Activated naive CD4-positive, alpha-beta T cell treated with Interleukin-2 at 50 U/mL for 16 hours (primary cell): Measurements from ENCODE around the gene ACYP1.

Source experiments
- DNase-seq: peaks from one replicate; pipeline ENCODE4 v3.0.0-alpha.2; 2020

ACYP1 gene

GRCh38 chr14:75040507-75040906 lies 23.3 kb downstream of the ACYP1 start:
- DNase-seq, result no peak

- DNase-seq, result no peak
Measured at GRCh38 chr14:75032939-75033338, 30.9 kb downstream of the ACYP1 start.

GRCh38 chr14:75030147-75030546 lies 33.7 kb downstream of the ACYP1 start:
- DNase-seq, result no peak

GRCh38 chr14:75025876-75026275 lies 37.9 kb downstream of the ACYP1 start:
- no peak for DNase-seq

GRCh38 chr14:75025082-75025481 lies 38.7 kb downstream of the ACYP1 start:
- DNase-seq, result no peak

- no peak for DNase-seq
Measured at GRCh38 chr14:75023108-75023507, 40.7 kb downstream of the ACYP1 start.

- DNase-seq, result no peak
Measured at GRCh38 chr14:75022655-75023054, 41.2 kb downstream of the ACYP1 start.

- DNase-seq, result no peak
Measured at GRCh38 chr14:75018694-75019093, 45.1 kb downstream of the ACYP1 start.

- no peak for DNase-seq
Measured at GRCh38 chr14:75016815-75017214, 47.0 kb downstream of the ACYP1 start.

- DNase-seq, result no peak
Measured at GRCh38 chr14:75015496-75015895, 48.3 kb downstream of the ACYP1 start.

GRCh38 chr14:75013290-75013689 lies 50.5 kb downstream of the ACYP1 start:
- no peak for DNase-seq

GRCh38 chr14:75011356-75011994 lies 52.3 kb downstream of the ACYP1 start:
- no peak for DNase-seq

- no peak for DNase-seq
Measured at GRCh38 chr14:75010472-75011093, 53.2 kb downstream of the ACYP1 start.

GRCh38 chr14:75009176-75009575 lies 54.6 kb downstream of the ACYP1 start:
- DNase-seq, result no peak

- no peak for DNase-seq
Measured at GRCh38 chr14:75005357-75005756, 58.5 kb downstream of the ACYP1 start.

- DNase-seq, result no peak
Measured at GRCh38 chr14:75003250-75004027, 60.4 kb downstream of the ACYP1 start.
